ENCODE measurements around the gene ZEB2.

ZEB2 gene

GRCh38 chr2:144405321-144405720, 114.6 kb downstream of the ZEB2 start:
- peaks cover 25% of the 10 kb centered on the region for H3K36me3 ChIP-seq (ENCODE audit: control insufficient read depth, low read length)
- H3K27ac ChIP-seq (ENCODE audit: low read depth, low read length), result no peak overlapping the region
- H3K27me3 ChIP-seq (ENCODE audit: control insufficient read depth, low read length), result no peaks in the 10 kb centered on the region
- H3K9me3 ChIP-seq (ENCODE audit: control insufficient read depth, insufficient read depth, low read length), result no peaks in the 10 kb centered on the region
- peaks cover 56% of the 10 kb centered on the region for H3K4me1 ChIP-seq (ENCODE audit: control insufficient read depth, low read length)
- H3F3A ChIP-seq (ENCODE audit: control insufficient read depth, insufficient read depth), result peaks cover 3% of the 10 kb centered on the region; the same call in 1 of the 2 replicates
- no peak overlapping the region for H3K4me3 ChIP-seq (ENCODE audit: low read length)
- TF ChIP-seq EZH2phosphoT487 (IDR thresholded peaks at IDR 0.05; ENCODE audit: borderline replicate concordance, low read length), result no peak
- TF ChIP-seq, protein P1, sequence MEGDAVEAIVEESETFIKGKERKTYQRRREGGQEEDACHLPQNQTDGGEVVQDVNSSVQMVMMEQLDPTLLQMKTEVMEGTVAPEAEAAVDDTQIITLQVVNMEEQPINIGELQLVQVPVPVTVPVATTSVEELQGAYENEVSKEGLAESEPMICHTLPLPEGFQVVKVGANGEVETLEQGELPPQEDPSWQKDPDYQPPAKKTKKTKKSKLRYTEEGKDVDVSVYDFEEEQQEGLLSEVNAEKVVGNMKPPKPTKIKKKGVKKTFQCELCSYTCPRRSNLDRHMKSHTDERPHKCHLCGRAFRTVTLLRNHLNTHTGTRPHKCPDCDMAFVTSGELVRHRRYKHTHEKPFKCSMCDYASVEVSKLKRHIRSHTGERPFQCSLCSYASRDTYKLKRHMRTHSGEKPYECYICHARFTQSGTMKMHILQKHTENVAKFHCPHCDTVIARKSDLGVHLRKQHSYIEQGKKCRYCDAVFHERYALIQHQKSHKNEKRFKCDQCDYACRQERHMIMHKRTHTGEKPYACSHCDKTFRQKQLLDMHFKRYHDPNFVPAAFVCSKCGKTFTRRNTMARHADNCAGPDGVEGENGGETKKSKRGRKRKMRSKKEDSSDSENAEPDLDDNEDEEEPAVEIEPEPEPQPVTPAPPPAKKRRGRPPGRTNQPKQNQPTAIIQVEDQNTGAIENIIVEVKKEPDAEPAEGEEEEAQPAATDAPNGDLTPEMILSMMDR (IDR thresholded peaks at IDR 0.05; ENCODE audit: low read depth, low read length, poor library complexity, severe bottlenecking), result no peak
- H4K20me1 ChIP-seq (ENCODE audit: control insufficient read depth, insufficient read depth, low read depth, low read length), result no peaks in the 10 kb centered on the region
- H3K4me2 ChIP-seq (ENCODE audit: low read length), result 0 out of 2 replicates have a peak overlapping the region, but pooled peaks have one; percentile 12
- no peaks in the 10 kb centered on the region for H3K79me2 ChIP-seq (ENCODE audit: control insufficient read depth, low read length)
- no peaks in the 10 kb centered on the region for H3K9me2 ChIP-seq (replicated peaks; ENCODE audit: control insufficient read depth, low read length)

- Histone ChIP-seq H3K4me2 (ENCODE audit: low read length) (no peak overlapping the region), H3K36me3 (ENCODE audit: control insufficient read depth, low read length) (peaks cover 31% of the 10 kb centered on the region), H3F3A (ENCODE audit: control insufficient read depth, insufficient read depth) (peaks cover 3% of the 10 kb centered on the region; the same call in 1 of the 2 replicates), H3K9me3 (ENCODE audit: control insufficient read depth, insufficient read depth, low read length) (no peaks in the 10 kb centered on the region), H3K4me1 (ENCODE audit: control insufficient read depth, low read length) (peaks cover 57% of the 10 kb centered on the region), H3K27me3 (ENCODE audit: control insufficient read depth, low read length) (no peaks in the 10 kb centered on the region), H3K9me2 (replicated peaks; ENCODE audit: control insufficient read depth, low read length) (no peaks in the 10 kb centered on the region), H4K20me1 (ENCODE audit: control insufficient read depth, insufficient read depth, low read depth, low read length) (no peaks in the 10 kb centered on the region), H3K27ac (ENCODE audit: low read depth, low read length) (no peak overlapping the region), H3K79me2 (ENCODE audit: control insufficient read depth, low read length) (no peaks in the 10 kb centered on the region), H3K4me3 (ENCODE audit: low read length) (no peak overlapping the region)
- TF ChIP-seq, protein P1 (IDR thresholded peaks at IDR 0.05; ENCODE audit: low read depth, low read length, poor library complexity, severe bottlenecking), result no peak
- no peak for TF ChIP-seq EZH2phosphoT487 (IDR thresholded peaks at IDR 0.05; ENCODE audit: borderline replicate concordance, low read length)
These were observed 115.2 kb downstream of the ZEB2 start for GRCh38 chr2:144404586-144405314.

DNA sequence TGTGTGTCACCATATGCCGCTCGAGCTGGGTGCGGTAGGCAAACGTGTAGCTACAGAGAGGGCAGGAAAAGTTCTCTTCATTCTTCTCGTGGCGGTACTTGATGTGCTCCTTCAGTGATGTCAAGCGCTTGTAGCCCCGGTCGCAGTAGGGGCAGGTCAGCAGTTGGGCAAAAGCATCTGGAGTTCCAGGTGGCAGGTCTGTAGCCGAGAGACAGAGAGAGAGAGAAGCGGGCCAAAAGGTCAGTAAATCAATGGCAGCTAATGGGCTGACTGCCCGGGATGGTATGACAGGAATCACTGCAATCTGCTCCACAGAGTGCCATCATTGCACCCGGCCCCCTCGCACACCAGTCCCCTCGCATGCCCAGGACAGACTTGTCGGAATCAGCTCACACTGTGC, 116.0 kb downstream of the ZEB2 start:
- Histone ChIP-seq H3K4me2 (ENCODE audit: low read length) (no peak overlapping the region), H3K79me2 (ENCODE audit: control insufficient read depth, low read length) (no peaks in the 10 kb centered on the region), H3K4me3 (ENCODE audit: low read length) (no peak overlapping the region), H3K27me3 (ENCODE audit: control insufficient read depth, low read length) (no peaks in the 10 kb centered on the region), H3K36me3 (ENCODE audit: control insufficient read depth, low read length) (peaks cover 39% of the 10 kb centered on the region), H3F3A (ENCODE audit: control insufficient read depth, insufficient read depth) (peaks cover 3% of the 10 kb centered on the region; the same call in 1 of the 2 replicates), H4K20me1 (ENCODE audit: control insufficient read depth, insufficient read depth, low read depth, low read length) (no peaks in the 10 kb centered on the region), H3K9me2 (replicated peaks; ENCODE audit: control insufficient read depth, low read length) (no peaks in the 10 kb centered on the region), H3K4me1 (ENCODE audit: control insufficient read depth, low read length) (peaks cover 57% of the 10 kb centered on the region), H3K9me3 (ENCODE audit: control insufficient read depth, insufficient read depth, low read length) (no peaks in the 10 kb centered on the region), H3K27ac (ENCODE audit: low read depth, low read length) (no peak overlapping the region)
- TF ChIP-seq, protein P1 (IDR thresholded peaks at IDR 0.05; ENCODE audit: low read depth, low read length, poor library complexity, severe bottlenecking), result no peak
- no peak for TF ChIP-seq EZH2phosphoT487 (IDR thresholded peaks at IDR 0.05; ENCODE audit: borderline replicate concordance, low read length)
